HL-60/S4 (cell line): ENCODE data around the gene SHROOM3.

Source experiments
- in situ Hi-C: fragments of 300-500 bp; cut with MboI; formaldehyde crosslinking; loops from 2 replicates; pipeline ENCODE4 v1.14.3; 2022; ENCODE audit warnings: low sequenced_read_pairs

The SHROOM3 gene

GRCh38 chr4:76651616-76652015 is 216.6 kb downstream of the SHROOM3 start:
- in situ Hi-C loops: no loop called here

GRCh38 chr4:76652389-76652788 is 217.4 kb downstream of the SHROOM3 start:
- in situ Hi-C loops: no loop called here

- in situ Hi-C loops: no loop called here
Observed at GRCh38 chr4:76654084-76654483, 219.1 kb downstream of the SHROOM3 start.

GRCh38 chr4:76654791-76655190 is 219.8 kb downstream of the SHROOM3 start:
- in situ Hi-C loops: no loop called here

- in situ Hi-C loops: no loop called here
Observed at GRCh38 chr4:76655566-76656479, 220.8 kb downstream of the SHROOM3 start.

GRCh38 chr4:76657443-76657842 is 222.4 kb downstream of the SHROOM3 start:
- in situ Hi-C loops: no loop called here

GRCh38 chr4:76658231-76659102 is 223.4 kb downstream of the SHROOM3 start:
- in situ Hi-C loops: no loop called here

- in situ Hi-C loops: no loop called here
Observed at GRCh38 chr4:76659103-76659490, 224.1 kb downstream of the SHROOM3 start.

GRCh38 chr4:76663824-76664223 is 228.8 kb downstream of the SHROOM3 start:
- in situ Hi-C loops: no loop called here

GRCh38 chr4:76665153-76665552 is 230.1 kb downstream of the SHROOM3 start:
- in situ Hi-C loops: no loop called here

- in situ Hi-C loops: no loop called here
Observed at GRCh38 chr4:76665721-76666120, 230.7 kb downstream of the SHROOM3 start.

- in situ Hi-C loops: no loop called here
Observed at GRCh38 chr4:76666944-76667532, 232.0 kb downstream of the SHROOM3 start.

- in situ Hi-C loops: no loop called here
Observed at GRCh38 chr4:76670631-76671030, 235.6 kb downstream of the SHROOM3 start.

GRCh38 chr4:76673362-76673761 is 238.3 kb downstream of the SHROOM3 start:
- in situ Hi-C loops: no loop called here

- in situ Hi-C loops: loop anchor here (25.0 kb wide), 1 partner anchor 88 kb away; no protein-coding TSS in a partner anchor
Observed at GRCh38 chr4:76674983-76675382, 240.0 kb downstream of the SHROOM3 start.

- in situ Hi-C loops: loop anchor here (25.0 kb wide), 1 partner anchor 90 kb away; no protein-coding TSS in a partner anchor
Observed at GRCh38 chr4:76677571-76678326, 242.7 kb downstream of the SHROOM3 start.

- in situ Hi-C loops: loop anchor here (25.0 kb wide), 1 partner anchor 92 kb away; no protein-coding TSS in a partner anchor
Observed at GRCh38 chr4:76679691-76680090, 244.7 kb downstream of the SHROOM3 start.

GRCh38 chr4:76680952-76681351 is 245.9 kb downstream of the SHROOM3 start:
- in situ Hi-C loops: loop anchor here (25.0 kb wide), 1 partner anchor 94 kb away; no protein-coding TSS in a partner anchor

- in situ Hi-C loops: loop anchor here (25.0 kb wide), 1 partner anchor 95 kb away; no protein-coding TSS in a partner anchor
Observed at GRCh38 chr4:76681996-76682395, 247.0 kb downstream of the SHROOM3 start.

GRCh38 chr4:76683144-76683543 is 248.1 kb downstream of the SHROOM3 start:
- in situ Hi-C loops: loop anchor here (25.0 kb wide), 1 partner anchor 96 kb away; no protein-coding TSS in a partner anchor
